CD14-positive monocyte (primary cell): ENCODE measurements around the gene CAMTA1. TPM values are rescaled to one million over a fixed set of nuclear protein-coding genes. Genes with fewer than 3 reads are reported as not detected.

Experiments
- DNase-seq, 3 donors: peaks; one replicate each; pipeline ENCODE4 v3.0.0-alpha.2; 2011 to 2022
- H2AFZ ChIP-seq: 2 replicates; pipeline ENCODE4 v1.6.0; 2012; ENCODE audit warnings: mild to moderate bottlenecking, low read depth, low read length, inconsistent platforms; ENCODE audit not compliant: insufficient read depth, poor library complexity, severe bottlenecking
- H3K27ac ChIP-seq, 2 donors: 1 replicate in 1 of 2; 2 replicates in 1 of 2; pipeline ENCODE4 v1.5.1; 2012 to 2013; ENCODE audit warnings: low read length in 2 of 2, control low read depth in 1 of 2, inconsistent platforms in 1 of 2, low read depth in 1 of 2, mild to moderate bottlenecking in 1 of 2
- H3K27me3 ChIP-seq, 2 donors: one replicate each; pipeline versions ENCODE4 v1.6.0 to v1.6.1; 2011 to 2013; ENCODE audit warnings: low read length in 2 of 2; ENCODE audit not compliant: control insufficient read depth in 2 of 2, insufficient read depth in 2 of 2
- H3K36me3 ChIP-seq, 2 donors: replicated peaks in 1 of 2; 1 replicate in 1 of 2; 2 replicates in 1 of 2; pipeline versions ENCODE4 v1.5.1 to v1.6.1; 2012 to 2013; ENCODE audit warnings: low read length in 2 of 2, control low read depth in 1 of 2, inconsistent platforms in 1 of 2, mild to moderate bottlenecking in 1 of 2; ENCODE audit not compliant: insufficient read depth in 2 of 2, control insufficient read depth in 1 of 2
- H3K4me1 ChIP-seq, 2 donors: 1 replicate in 1 of 2; 2 replicates in 1 of 2; pipeline versions ENCODE4 v1.5.1 to v1.6.1; 2012 to 2013; ENCODE audit warnings: low read length in 2 of 2, control low read depth in 1 of 2, inconsistent platforms in 1 of 2, mild to moderate bottlenecking in 1 of 2, moderate library complexity in 1 of 2; ENCODE audit not compliant: insufficient read depth in 2 of 2, control insufficient read depth in 1 of 2
- H3K4me2 ChIP-seq: replicated peaks from 2 replicates; pipeline ENCODE3; 2012; ENCODE audit warnings: low read length, moderate library complexity, mild to moderate bottlenecking; ENCODE audit not compliant: poor library complexity, severe bottlenecking; ENCODE audit errors: extremely low read depth
- H3K4me3 ChIP-seq, 3 experiments: fragments of 200-600 bp in 1 of 3; sonication (generic) in 1 of 3; replicated peaks in 1 of 3; 1 replicate in 2 of 3; 2 replicates in 1 of 3; pipeline ENCODE4 v1.5.1; 2011 to 2013; ENCODE audit warnings: low read length in 3 of 3, mild to moderate bottlenecking in 3 of 3, control low read depth in 2 of 3, low read depth in 2 of 3, inconsistent platforms in 1 of 3, moderate library complexity in 1 of 3
- H3K79me2 ChIP-seq: 2 replicates; pipeline ENCODE4 v1.6.0; 2012; ENCODE audit warnings: mild to moderate bottlenecking, control low read depth, inconsistent platforms, low read length, moderate library complexity; ENCODE audit not compliant: insufficient read depth
- H3K9ac ChIP-seq: 2 replicates; pipeline ENCODE4 v1.6.0; 2017; ENCODE audit warnings: low read length, mild to moderate bottlenecking; ENCODE audit not compliant: insufficient read depth, poor library complexity, severe bottlenecking
- H3K9me3 ChIP-seq, 2 donors: replicated peaks in 1 of 2; 1 replicate in 1 of 2; 2 replicates in 1 of 2; pipeline versions ENCODE4 v1.5.1 to v1.6.1; 2012 to 2013; ENCODE audit warnings: low read length in 2 of 2, control low read depth in 1 of 2; ENCODE audit not compliant: control insufficient read depth in 1 of 2, insufficient read depth in 1 of 2
- H4K20me1 ChIP-seq: 2 replicates; pipeline ENCODE4 v1.6.0; 2012; ENCODE audit warnings: mild to moderate bottlenecking, low read length, control low read depth, moderate library complexity; ENCODE audit not compliant: insufficient read depth
- H3K27ac Mint-ChIP-seq, 7 donors: one replicate each; pipeline ENCODE4 v1.8.0; 2020; ENCODE audit warnings: mild to moderate bottlenecking in 7 of 7, mixed read lengths in 7 of 7, moderate library complexity in 6 of 7, inconsistent platforms in 2 of 7
- H3K27me3 Mint-ChIP-seq, 3 donors: one replicate each; pipeline ENCODE4 v1.8.0; 2021 to 2022; ENCODE audit warnings: low read depth in 3 of 3, mild to moderate bottlenecking in 3 of 3, mixed read lengths in 3 of 3, moderate library complexity in 3 of 3, inconsistent platforms in 1 of 3
- H3K36me3 Mint-ChIP-seq, 2 donors: one replicate each; pipeline ENCODE4 v1.8.0; 2020; ENCODE audit warnings: mixed read lengths in 2 of 2, inconsistent platforms in 1 of 2, mild to moderate bottlenecking in 1 of 2
- H3K4me1 Mint-ChIP-seq: one replicate; pipeline ENCODE4 v1.8.0; 2020; ENCODE audit warnings: mild to moderate bottlenecking, mixed read lengths
- H3K4me3 Mint-ChIP-seq, 2 donors: one replicate each; pipeline ENCODE4 v1.8.0; 2020; ENCODE audit warnings: mild to moderate bottlenecking in 2 of 2, mixed read lengths in 2 of 2, moderate library complexity in 1 of 2
- H3K9me3 Mint-ChIP-seq, 7 donors: one replicate each; pipeline ENCODE4 v1.8.0; 2020 to 2022; ENCODE audit warnings: mixed read lengths in 7 of 7, mild to moderate bottlenecking in 6 of 7, moderate library complexity in 6 of 7, inconsistent platforms in 2 of 7
- WGBS: methylation state at CpG from one replicate; pipeline ENCODE4 v1.1.5; 2013; ENCODE audit warnings: missing lambda C conversion rate; ENCODE audit not compliant: insufficient coverage; 5-methylcytosine and 5-hydroxymethylcytosine counted together
- intact Hi-C, 2 donors: fragments of 100-400 bp; cut with micrococcal nuclease; formaldehyde crosslinking; loops; one replicate each; pipeline versions ENCODE4 v1.15.0 to v1.15.1; 2023
- polyA plus RNA-seq, 3 donors: library from polyadenylated mRNA; depleted of rRNA in 1 of 3; unstranded in 2 of 3; stranded (reverse) in 1 of 3; fragments of 300-500 nt in 2 of 3; fragments of >200 nt in 1 of 3; fragmentation: Illumina TruSeq in 2 of 3; gene quantifications; 1 replicate in 2 of 3; 2 replicates in 1 of 3; pipeline ENCODE4 v1.2.3, GENCODE V29; 2012 to 2021
- TF ChIP-seq, protein P1 (sequence below): fragments of 200-600 bp; IDR thresholded peaks from one replicate; pipeline ENCODE4 v1.8.0; 2022; ENCODE audit warnings: antibody characterized with exemption, mild to moderate bottlenecking

CAMTA1 gene
- polyA plus RNA-seq, 3 donors = 52.0 to 89.6 (median 78.3) TPM

DNA sequence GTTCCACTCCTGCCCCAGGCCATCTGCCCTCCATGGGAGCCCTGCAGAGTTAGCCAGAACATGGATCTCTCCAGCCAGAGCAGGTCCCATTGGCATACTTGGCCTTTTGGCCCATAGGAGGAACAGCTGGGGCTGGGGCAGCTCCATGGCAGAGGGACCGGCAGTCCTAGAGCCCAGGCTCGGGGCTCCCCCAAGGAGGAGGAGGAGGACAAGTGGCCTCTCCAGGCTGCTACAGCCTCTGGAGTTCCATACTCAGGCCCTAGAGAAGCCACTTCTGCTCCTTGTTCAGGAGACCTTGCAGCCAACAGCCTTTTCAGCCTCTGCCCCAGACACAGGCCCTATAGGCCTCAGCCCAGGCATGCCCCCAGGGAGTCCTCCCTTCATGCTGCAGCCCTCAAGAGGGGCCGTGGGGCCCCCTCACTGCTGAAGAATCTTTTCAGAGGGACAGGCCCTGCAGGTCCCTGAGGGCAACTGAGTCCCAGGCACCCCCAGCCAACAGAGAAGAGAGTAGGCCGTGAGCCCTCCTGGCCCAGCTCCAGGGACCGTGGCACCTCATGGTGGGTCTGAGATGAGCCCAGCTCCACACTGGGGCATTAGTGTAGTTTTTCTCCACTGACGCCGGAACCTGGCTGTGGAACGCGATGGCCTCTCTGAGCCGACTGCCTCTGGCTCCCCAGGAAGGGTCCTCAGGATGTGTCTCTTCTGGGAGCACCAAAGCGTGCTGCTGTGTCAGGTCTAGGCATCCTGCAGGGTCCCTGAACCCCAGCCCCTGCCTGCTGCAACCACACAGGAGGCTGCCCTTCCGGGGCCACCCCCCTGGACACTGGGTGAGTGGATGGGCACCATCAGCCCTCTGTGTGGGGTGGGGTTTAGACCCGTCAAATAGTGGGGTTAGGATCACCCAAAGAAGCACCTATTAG lies 688.2 kb downstream of the CAMTA1 start:
- no peaks in the 10 kb centered on the region for H3K4me1 ChIP-seq
- no peak for DNase-seq
- no peaks in the 10 kb centered on the region for H3K4me1 Mint-ChIP-seq
- TF ChIP-seq, protein P1, sequence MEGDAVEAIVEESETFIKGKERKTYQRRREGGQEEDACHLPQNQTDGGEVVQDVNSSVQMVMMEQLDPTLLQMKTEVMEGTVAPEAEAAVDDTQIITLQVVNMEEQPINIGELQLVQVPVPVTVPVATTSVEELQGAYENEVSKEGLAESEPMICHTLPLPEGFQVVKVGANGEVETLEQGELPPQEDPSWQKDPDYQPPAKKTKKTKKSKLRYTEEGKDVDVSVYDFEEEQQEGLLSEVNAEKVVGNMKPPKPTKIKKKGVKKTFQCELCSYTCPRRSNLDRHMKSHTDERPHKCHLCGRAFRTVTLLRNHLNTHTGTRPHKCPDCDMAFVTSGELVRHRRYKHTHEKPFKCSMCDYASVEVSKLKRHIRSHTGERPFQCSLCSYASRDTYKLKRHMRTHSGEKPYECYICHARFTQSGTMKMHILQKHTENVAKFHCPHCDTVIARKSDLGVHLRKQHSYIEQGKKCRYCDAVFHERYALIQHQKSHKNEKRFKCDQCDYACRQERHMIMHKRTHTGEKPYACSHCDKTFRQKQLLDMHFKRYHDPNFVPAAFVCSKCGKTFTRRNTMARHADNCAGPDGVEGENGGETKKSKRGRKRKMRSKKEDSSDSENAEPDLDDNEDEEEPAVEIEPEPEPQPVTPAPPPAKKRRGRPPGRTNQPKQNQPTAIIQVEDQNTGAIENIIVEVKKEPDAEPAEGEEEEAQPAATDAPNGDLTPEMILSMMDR = no peak
- H2AFZ ChIP-seq = no peak overlapping the region
- no peaks in the 10 kb centered on the region for H3K27me3 ChIP-seq
- H4K20me1 ChIP-seq = no peaks in the 10 kb centered on the region
- 95% methylated on average over 11 of the region's 13 CpGs for WGBS
- intact Hi-C loops = no loop called here
- no peaks in the 10 kb centered on the region for H3K79me2 ChIP-seq
- H3K4me3 Mint-ChIP-seq = no peak overlapping the region
- peaks cover 0 to 10% (median 0%) of the 10 kb centered on the region in 3 donors for H3K27me3 Mint-ChIP-seq
- H3K9ac ChIP-seq = no peak overlapping the region
- no peaks in the 10 kb centered on the region for H3K9me3 Mint-ChIP-seq
- H3K9me3 ChIP-seq = no peaks in the 10 kb centered on the region
- no peak overlapping the region for H3K4me3 ChIP-seq
- H3K4me2 ChIP-seq = no peak overlapping the region
- no peaks in the 10 kb centered on the region for H3K36me3 ChIP-seq
- H3K27ac ChIP-seq = no peak overlapping the region
- no peaks in the 10 kb centered on the region for H3K36me3 Mint-ChIP-seq
- H3K27ac Mint-ChIP-seq = no peak overlapping the region

DNA sequence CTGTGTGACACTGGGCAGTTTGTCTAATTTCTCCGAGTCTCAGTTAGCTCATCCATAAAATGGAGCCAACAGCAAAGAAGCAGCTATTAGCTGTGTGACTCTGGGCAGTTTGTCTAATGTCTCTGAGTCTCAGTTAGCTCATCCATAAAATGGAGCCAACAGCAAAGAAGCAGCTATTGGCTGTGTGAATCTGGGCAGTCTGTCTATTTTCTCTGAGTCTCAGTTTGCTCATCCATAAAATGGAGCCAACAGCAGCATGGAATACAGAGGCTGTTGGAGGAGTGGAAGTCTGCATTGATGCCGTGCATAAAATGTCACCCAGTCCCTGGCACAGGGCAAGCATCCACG lies 688.9 kb downstream of the CAMTA1 start:
- Histone ChIP-seq H3K27ac (no peak overlapping the region), H3K36me3 (no peaks in the 10 kb centered on the region), H3K27me3 (no peaks in the 10 kb centered on the region), H3K4me2 (no peak overlapping the region), H4K20me1 (no peaks in the 10 kb centered on the region), H3K4me1 (no peaks in the 10 kb centered on the region), H3K4me3 (no peak overlapping the region), H3K79me2 (no peaks in the 10 kb centered on the region), H2AFZ (no peak overlapping the region), H3K9ac (no peak overlapping the region), H3K9me3 (no peaks in the 10 kb centered on the region)
- H3K27me3 Mint-ChIP-seq = peaks cover 0 to 7% (median 0%) of the 10 kb centered on the region in 3 donors
- H3K27ac Mint-ChIP-seq = no peak overlapping the region
- H3K36me3 Mint-ChIP-seq = no peaks in the 10 kb centered on the region
- H3K9me3 Mint-ChIP-seq = no peaks in the 10 kb centered on the region
- no peak for DNase-seq
- WGBS = 94% methylated on average over 2 of the region's 3 CpGs
- intact Hi-C loops = no loop called here
- TF ChIP-seq, protein P1 = no peak
- H3K4me1 Mint-ChIP-seq = no peaks in the 10 kb centered on the region
- no peak overlapping the region for H3K4me3 Mint-ChIP-seq
